HK-2 (cell line): ENCODE results near the gene CDH19.
"Not testable (repeated sequence)": the region's sequence is repeated elsewhere in the genome, so short reads cannot be mapped to it uniquely, and the experiment has no call there.

ENCODE experiments used
- DNase-seq: peaks from one replicate; pipeline ENCODE4 v3.0.0-alpha.2; 2018; ENCODE audit not compliant: unreplicated experiment

Gene CDH19

DNA sequence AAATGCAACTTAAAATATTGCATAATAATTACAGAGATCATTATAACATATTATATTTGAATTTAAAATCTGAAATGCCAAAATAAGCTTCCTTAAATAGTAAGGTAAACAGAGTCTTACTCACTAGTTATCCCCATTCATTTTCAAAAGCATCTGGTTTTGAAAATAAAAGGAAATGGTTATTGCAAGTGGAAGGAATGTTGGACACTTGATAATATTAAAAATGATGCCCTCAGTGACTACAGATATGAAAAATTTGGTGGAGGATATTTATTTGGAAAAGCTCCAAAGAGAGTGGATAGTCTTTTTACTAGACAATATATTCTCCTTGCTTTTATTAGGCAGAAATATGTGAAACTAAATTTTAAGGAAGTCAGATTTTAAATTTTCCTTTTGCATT is 39.7 kb downstream of the CDH19 start:
- DNase-seq = no peak

DNA sequence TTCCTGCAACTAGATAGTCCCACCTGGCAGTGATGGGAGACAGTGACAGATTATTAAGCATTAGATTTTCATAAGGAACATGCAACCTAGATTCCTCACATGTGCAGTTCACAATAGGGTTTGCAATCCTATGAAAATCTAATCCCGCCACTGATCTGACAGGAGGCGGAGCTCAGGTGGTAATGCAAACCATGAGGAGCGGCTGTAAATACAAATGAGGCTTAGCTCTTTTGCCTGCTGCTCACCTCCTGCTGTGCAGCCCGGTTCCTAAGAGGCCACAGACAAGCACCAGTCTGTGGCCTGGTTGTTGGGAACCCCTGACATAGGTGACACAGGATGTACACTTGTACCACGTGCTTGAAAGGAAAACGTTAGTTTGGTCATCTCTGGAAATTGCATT is 41.6 kb downstream of the CDH19 start:
- DNase-seq = no peak

DNA sequence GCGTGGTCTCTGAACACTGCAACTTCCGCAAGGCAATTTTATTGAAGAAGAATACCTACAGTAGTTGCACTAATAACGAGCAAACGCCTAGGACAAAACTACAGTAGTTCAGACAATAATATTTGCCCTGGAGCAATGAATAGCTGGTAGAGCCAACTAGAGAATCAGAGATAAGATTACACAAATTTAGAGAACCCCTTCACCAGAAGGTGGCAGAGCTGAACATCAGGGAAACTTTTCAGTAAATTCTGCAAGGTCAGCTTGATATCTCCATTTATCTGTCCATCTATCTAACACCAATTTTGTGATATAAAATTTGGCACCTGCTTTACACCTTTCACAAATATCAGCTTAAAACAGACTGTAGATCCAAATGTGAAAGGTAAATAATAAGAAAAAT is 43.8 kb downstream of the CDH19 start:
- DNase-seq = peak; percentile 1

DNA sequence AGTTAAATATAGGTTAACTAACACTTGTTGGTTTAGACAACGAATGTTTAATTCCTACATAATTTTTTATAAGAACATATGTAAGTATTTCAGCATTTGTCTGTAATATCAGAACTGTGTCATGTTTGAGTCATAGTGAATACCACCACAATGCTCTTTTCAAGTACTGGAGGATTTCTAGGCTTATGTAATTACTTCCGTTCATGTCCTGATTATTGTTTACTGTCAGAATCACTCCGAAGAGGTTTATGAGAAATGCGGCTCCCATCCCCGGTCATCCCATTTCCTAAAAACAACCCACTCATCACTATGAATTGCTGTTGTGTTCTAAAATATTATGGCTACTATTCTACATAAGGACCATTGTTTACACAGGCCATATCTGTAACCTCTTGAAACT is 45.1 kb downstream of the CDH19 start:
- no peak for DNase-seq

DNA sequence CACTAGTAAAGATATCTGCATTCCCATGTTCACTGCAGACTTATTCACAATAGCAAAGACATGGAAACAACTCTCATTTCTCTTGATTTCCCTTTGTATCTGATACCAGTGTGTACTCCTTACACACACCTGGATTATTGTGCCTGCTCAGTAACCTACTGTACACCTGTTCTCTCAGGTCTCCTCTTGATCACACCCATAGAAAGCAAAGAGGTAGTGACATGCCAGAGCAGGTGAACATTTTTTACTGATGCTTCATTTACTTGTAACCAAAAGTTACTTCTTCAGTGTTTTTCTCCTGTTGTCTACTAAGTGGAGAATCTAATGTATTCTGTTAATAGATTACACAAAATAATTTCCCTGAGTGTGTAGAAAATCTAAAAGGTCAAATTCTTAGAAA is 46.8 kb downstream of the CDH19 start:
- DNase-seq = no peak

DNA sequence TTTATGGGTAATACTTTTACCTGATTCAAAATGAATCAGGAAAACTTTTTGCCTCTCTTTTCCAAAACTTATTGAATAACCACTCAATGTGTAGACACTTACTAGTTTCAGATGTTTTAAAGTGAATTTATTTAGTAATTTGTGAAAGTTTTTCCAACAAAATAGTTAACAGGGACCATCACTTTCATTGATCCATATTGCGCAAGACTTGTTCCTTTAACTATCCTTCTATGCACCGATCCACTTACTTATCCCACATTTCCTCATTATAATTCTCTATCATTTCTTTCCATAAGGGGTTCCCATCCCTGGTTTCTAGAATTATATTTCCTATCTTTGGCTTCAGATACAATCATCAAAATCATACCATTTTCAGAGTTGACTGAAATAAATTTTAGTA is 48.3 kb downstream of the CDH19 start:
- DNase-seq = no peak

DNA sequence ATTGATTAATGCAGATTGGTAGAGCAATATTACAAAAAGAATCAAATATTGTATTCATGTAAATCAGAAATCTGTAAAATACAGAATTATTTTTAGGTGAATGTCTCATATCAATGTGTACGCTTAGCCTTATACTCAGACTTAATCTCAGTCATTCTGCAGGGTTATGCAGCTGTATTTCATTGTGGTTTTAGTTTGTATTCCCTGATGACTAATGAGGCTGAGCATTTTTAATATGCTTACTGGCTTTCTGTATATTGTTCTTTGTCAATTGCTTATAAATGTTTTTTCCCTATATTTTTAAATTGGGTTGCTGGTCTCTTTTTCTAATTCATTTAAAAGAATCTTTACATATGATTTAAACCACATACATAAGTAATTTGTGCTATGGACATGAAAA is 50.1 kb downstream of the CDH19 start:
- DNase-seq = no peak

DNA sequence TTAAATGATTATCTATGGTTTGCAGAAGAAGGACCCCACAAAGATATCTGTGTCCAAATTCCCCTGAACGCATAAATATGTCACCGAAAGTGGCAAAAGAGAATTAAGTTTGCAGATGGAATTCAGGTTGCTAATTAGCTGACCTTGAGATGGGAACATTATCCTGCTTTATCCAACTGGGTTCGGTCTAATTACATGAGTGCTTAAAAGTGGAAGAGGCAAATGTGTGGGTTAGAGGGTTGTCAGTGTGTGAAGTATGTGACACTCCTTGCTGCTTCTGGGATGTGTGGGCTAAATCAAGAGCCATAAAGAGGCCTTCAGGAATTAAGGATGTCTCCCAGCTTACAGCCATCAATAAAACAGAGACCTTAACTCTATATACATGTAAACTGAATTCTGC is 53.5 kb downstream of the CDH19 start:
- DNase-seq = no peak

DNA sequence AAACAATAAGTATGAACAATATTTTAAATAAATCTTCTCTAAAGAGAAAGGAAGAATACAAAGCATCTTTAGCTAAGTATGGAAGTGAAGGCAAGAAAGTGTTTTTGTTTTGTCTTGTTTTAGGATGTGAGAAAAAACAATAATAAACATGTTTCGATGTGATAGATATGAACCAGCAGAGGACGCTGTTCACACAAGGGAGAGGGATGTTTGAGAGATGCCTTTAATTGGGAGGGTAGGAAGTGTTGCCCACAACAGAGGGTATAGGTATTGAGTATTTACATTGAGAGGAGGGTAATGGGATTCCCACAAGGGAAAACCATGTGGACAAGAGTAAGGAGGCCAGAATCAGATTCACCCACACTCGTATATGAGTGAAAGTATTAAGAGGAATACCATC is 55.1 kb downstream of the CDH19 start:
- no peak for DNase-seq

DNA sequence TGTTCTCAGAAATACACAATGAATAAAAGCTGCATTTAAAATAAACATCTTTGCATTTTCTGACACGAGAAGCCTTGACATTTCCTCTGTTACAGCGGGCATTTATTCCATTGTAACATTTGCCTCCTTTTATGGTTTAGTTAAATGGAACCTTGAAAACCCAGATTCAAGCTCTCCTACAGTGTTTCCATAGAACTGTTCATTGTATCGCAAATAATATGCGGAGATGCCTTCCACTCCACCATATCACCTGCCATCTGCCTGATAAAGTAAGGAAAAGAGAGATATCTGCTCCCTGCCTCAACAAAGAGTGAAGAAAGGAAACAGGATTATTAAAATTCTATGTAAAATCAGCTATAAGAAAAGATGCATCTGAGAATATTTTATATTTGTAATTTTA is 69.8 kb downstream of the CDH19 start:
- DNase-seq = no peak

DNA sequence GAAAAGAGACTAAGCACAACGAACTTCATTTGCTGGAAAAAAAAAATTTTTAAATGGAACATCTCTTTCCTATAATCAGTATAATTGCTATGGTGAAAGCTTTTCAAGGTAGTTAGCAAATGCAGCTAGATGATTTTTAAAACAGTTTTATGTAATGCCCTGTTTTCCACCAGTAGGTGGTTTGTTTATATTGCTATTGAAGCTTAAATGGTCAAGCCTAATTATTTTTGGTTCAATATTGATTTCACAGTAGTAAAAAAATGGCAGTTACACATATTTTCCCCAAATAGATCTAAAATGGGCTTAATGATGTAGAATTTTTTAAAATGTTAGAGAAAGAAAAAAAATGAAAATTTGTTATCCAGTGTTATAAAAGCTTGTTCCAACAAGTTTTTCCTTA is 70.2 kb downstream of the CDH19 start:
- no peak for DNase-seq

DNA sequence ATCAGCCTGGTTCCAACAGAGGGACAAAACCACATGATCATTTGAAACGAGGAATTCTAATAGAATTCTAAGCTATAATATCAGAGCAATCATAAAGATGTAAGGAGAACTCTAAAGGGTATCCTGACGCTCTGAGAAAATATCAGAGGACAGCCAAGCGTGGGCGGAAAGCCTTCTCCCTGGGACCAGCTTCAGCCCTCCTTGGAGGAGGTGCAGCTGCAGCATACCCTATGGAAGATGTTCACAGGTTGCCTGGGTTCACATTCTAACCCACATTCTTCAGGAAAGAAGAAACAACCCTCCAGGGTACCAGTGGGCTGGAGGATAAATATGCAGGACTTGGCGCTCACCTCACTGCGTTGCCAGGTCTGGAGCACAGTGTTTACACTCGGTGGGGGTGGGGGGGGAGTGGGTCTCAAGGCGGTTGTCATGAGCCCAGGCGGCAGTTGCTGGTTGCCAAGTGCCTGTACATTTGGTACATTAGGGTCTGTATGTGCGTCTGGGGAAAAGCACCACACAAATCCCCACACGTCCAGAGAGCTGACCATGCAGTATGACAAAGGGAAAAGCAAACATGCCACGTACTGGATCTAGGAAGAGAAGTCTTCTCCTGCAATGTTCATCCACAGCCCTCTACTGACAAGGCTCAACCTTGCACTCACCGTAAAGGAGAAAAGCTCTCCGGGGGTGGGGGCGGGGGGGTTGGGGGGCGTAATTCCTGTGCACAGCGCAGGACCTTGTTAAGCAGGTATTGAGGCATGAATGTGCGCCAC is 80.5 kb downstream of the CDH19 start:
- DNase-seq = no peak

DNA sequence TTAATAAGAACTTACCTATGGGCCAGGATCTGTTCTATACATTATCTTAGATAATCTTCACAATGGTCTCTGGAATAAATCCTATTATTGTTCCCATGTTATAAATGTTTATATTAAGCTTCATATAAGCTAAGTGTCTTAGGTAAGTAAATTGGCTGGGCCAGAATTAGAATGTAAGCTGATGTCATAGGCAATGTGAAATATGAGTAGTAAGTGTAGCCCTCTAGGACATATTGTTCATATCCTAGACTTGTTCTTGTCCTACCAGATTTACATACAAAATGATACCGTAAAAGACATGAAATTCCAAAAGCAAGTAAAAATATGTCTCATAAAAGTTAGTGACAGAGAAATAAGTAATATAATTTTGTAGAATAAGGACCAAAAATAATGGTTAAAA is 89.9 kb downstream of the CDH19 start:
- no peak for DNase-seq

DNA sequence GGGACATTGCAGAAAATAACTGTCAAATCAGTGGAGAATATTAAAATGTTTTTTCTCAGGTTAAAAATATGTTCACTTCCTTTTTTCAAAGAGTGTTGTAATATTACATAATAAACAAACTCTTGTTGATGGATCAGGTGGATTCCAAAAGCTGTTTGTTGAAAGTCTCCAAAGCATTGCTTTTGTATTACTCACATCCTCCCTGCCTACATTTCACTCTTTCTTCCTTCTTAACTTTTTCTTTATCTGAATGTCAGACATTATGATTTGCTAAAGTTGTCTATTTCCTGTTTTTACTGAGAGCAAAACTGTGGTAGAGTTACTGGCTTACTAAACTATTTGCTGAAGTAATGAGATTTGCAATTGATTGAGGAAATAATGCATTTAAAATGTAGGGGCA is 92.1 kb downstream of the CDH19 start:
- DNase-seq = no peak

DNA sequence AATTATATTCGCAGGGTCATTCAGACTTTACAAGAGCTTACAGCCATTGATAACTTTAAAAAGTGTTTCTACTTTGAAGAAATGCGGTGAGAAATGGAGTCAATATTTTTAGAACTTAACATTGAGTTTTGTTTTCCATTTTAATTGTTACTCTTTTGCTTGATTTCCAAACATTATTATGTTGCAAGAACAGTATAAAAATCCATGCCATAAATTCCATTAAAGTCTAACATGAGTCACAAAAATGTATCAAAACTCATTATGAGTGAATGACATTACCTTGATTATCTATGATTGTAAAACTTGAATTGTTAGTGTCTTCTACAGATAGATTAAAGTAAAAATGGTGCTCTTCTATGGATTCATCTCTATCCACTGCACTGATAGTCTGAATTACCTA is 92.6 kb downstream of the CDH19 start:
- no peak for DNase-seq

DNA sequence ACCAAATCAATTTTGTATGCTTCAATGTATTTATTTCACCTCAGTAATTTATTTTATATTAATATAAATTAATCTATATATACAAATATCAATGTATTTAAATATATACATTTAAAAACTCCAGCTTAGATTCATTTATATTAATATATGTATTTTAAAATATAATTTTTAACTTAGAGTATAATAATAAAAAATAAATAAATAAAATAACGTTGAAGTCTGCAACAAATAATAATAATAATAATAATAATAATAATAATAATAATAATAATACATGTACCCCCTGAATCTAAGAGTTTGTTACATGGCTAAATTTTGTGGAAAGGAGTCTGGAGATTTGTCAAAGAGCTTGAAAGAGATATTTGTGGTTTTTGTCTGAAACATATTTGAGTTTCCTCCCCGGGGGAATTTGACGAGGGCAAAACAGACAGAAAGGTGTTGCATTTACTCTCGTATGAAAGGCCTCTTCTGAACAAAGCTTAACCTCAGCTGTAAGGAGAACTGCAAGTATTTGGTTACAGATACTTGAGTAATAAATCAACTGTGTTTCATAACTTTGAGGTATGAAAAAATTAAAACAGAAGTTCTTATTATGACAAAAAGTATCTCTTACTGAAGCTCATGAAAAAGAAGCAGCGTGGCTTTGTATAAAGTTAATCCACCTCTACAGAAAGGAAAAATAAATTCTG is 93.4 kb downstream of the CDH19 start:
- no peak for DNase-seq

DNA sequence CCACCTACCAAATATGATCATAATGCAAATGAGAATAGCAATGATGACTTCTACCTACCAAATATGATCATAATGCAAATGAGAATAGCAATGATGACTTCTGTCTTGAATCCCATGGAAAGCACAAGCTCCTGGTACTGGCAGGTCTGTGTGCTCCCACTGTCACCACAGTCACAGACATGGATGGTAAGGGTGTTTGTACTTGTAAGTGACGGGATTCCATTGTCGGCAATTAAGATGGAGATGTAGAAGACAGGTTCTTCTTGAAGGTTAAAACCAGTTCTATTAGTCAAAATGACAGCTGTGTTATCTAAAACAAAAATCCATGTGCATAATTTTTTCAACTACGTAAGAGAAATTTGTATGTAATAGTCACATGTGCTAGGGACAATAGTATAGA is 95.0 kb downstream of the CDH19 start:
- DNase-seq = no peak

DNA sequence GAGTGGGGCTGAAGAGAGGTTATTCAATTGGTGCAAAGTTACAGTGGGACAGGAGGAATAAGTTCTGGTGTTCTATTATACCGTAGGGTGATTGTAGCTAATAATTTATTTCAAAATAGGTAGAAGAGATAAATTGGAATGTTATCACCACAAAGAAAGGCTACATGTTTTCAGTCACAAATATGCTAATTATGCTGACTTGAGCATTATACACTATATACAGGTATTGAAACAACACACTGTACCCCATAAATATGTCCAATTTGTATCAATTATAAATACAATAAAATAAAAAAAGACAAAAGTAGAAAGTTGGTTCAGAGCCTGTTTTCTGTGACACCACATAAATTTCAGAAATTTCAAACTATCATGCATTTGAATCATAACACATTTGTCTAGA is 97.7 kb downstream of the CDH19 start:
- no peak for DNase-seq

DNA sequence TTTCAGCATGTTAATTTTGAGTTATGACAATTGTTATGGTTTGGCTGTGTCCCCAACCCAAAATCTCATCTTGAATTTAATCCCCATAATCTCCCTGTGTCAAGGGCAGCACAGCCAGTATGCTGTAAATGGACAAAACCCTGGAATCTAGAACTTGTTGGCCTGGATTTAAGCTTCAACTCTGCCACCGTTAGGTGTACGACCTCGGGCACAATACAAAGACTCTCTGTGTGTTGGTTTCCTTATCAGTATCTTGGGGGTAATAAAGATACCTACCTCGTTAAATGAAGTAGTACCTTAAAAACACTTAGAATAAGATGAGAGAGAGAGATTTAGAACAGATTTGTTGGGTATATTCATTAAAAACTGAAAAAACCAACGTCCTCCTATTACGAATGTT is 106.5 kb downstream of the CDH19 start:
- no peak for DNase-seq

DNA sequence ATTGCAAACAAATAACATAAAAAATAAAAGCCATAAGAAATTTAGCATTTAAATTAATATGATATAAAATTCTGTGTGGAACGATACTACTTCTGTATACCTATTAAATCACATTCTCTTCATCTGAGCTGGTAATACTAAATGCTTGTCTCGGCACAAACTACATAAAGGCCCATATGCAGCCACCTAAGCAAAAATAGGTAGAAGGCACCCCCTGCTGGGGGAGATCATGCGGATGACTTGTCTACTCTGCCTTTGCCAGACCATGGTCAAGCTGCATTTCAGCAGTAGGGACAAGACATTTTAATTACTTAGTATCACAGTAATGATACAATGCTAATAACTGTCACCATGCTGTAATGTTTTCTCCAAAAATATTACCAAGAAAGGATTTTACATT is 108.0 kb downstream of the CDH19 start:
- DNase-seq = peak; percentile 49

DNA sequence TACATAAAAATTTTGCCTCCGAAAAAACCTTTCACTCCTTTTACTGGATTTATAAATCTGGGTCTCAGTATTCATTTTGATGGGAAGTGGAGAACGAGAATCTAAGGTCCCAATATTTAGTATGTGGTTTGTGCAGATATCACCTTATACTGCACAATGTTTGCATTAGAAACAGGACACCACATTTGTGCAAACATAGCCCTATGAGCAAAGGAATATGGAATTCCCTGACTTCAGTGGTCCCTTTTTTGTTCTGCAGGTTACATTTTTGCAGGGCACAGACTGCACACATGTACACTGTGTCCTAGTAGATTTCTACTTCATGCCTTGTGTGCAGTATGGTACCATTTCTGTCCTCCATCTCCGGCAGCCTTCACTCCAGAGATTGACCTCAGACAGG is 130.0 kb downstream of the CDH19 start:
- no peak for DNase-seq

DNA sequence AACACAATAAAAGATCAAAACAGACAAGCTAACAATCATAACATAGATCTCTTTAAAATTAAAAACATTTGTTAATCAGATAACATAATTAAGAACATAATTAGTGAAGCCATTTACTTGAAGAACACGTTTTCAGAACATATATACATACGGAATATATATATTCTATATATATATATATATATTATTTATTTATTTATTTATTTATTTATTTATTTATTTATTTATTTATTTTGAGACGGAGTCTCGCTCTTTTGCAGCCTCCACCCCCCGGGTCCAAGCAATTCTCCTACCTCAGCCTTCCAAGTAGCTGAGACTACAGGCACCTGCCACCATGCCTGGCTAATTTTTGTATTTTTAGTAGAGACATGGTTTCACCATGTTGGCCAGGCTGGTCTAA is 137.7 kb downstream of the CDH19 start:
- DNase-seq = not testable (repeated sequence)

DNA sequence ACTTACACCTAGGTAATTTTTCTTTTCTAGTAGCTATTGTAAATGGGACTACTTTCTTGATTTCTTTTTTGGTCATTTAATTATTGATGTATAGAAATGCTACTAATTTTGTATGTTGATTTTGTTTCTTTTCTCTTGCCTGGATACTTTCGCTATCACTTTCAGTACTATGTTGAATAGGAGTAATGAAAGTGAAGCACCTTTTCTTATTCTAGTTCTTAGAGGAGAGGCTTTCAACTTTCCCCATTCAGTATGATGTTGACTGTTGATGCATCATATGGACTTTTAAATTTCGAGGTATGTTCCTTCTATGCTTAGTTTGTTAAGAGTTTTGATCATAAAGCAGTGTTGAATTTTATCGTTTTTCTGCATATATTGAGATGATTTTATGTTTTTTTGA is 142.5 kb downstream of the CDH19 start:
- no peak for DNase-seq

DNA sequence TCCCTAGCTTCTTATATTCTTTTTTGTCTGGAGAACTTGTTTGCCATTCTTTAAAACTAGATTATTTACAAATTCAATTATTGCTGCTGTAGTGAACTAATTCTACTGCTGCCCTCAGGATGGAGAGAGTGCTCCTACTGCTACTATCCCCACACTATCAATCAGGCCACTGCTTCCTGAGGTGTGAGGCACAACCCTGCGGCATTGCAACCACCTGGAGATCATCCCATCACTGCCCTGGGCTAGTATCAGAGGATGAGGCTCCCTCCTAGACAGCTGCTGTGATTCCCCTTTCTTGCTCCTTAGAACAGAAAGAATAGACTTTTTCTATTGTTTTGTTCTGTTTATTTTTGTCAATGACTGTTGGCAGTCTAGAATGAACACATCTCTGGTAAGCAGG is 146.6 kb downstream of the CDH19 start:
- no peak for DNase-seq
